ENCODE data around the gene PLEKHD1.

PLEKHD1 gene

GRCh38 chr14:69481815-69482568 lies 2.5 kb upstream of the PLEKHD1 start:
- H3K4me3 ChIP-seq, result no peak overlapping the region
- no peak overlapping the region for H3K27ac ChIP-seq
- TF ChIP-seq, protein P1, sequence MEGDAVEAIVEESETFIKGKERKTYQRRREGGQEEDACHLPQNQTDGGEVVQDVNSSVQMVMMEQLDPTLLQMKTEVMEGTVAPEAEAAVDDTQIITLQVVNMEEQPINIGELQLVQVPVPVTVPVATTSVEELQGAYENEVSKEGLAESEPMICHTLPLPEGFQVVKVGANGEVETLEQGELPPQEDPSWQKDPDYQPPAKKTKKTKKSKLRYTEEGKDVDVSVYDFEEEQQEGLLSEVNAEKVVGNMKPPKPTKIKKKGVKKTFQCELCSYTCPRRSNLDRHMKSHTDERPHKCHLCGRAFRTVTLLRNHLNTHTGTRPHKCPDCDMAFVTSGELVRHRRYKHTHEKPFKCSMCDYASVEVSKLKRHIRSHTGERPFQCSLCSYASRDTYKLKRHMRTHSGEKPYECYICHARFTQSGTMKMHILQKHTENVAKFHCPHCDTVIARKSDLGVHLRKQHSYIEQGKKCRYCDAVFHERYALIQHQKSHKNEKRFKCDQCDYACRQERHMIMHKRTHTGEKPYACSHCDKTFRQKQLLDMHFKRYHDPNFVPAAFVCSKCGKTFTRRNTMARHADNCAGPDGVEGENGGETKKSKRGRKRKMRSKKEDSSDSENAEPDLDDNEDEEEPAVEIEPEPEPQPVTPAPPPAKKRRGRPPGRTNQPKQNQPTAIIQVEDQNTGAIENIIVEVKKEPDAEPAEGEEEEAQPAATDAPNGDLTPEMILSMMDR (IDR thresholded peaks at IDR 0.05), result no peak
- no peak for DNase-seq (ENCODE audit: low spot score)

DNA sequence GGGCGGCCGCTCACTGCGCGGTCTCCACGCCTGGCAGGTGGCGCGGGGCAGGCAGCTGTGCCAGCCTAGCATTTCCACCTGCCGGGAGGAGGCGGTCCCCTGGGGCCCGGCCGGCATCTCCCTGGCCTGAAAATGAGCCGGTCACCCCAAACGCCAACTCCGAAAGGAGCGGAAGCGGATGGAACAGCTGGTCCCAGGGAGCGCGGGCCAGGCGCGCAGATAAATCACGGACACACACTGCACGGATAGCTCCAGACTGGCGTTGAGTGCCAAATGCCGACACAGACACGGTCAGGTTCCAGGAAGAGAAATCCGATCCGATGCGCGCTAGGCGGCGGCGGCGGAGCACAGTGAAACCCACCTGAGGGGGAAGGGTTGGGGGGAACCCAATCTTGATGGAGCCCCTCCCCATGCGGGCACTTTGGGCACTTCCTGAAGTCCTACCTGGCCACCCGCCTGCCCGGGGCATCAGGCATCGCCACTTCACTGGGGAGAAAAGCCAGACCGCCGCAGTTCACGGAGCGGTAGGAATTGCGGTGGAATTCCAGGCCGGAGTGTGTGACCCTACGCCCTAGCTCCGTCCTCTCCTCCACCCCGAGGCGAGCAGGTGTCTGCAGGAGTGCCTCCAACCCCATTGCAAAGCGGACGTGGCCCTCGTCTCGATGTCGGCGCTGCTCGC lies 624 bp upstream of the PLEKHD1 start:
- no peak for DNase-seq (ENCODE audit: low spot score)
- TF ChIP-seq, protein P1 (IDR thresholded peaks at IDR 0.05), result no peak
- peak overlapping the region; percentile 66 for H3K4me3 ChIP-seq
- H3K27ac ChIP-seq, result no peak overlapping the region

DNA sequence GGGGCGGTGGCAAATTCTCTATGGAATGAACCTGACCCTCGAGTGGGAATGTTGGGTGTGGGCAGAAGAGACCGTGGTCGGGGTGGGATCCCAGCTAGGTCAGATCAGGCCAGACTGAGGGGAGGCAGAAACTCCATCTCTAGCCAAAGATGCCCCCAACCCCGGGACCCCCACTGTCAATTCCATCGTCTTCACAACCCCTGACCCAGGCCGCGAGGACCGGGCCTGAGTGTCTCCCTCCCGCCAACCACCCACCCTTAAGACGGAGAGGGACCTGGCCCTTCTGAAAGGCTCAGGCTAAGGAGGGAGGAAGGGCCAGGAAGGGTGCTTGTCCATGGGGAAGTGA lies 760 bp downstream of the PLEKHD1 start:
- Histone ChIP-seq H3K27ac (no peak overlapping the region), H3K4me3 (peak overlapping the region; percentile 66)
- TF ChIP-seq, protein P1 (IDR thresholded peaks at IDR 0.05), result no peak
- DNase-seq (ENCODE audit: low spot score), result peak; percentile 45

DNA sequence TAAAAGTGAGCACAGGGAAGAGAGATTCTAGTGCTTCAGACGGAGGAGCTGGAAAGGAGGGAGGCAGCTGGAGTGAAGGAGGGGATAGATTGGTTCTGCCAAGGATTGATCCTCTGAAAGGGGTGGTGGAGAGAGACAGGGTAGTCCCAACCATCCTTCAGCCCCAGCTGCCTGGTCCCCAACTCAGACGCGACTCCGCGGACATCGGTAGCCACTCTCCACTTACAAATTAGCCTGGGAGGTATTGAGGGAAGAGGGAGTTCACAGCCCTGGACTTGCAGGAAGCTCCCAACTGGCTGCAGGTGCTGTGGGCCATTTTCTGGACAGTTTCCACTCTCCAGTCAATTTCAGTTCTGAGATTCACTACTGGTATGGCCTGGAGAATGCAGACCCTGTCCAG lies 1.2 kb downstream of the PLEKHD1 start:
- no peak for DNase-seq (ENCODE audit: low spot score)
- H3K4me3 ChIP-seq, result no peak overlapping the region
- no peak overlapping the region for H3K27ac ChIP-seq
- TF ChIP-seq, protein P1 (IDR thresholded peaks at IDR 0.05), result no peak

- TF ChIP-seq, protein P1 (IDR thresholded peaks at IDR 0.05), result no peak
- no peak overlapping the region for H3K27ac ChIP-seq
- DNase-seq (ENCODE audit: low spot score), result no peak
- no peak overlapping the region for H3K4me3 ChIP-seq
Observed at GRCh38 chr14:69487226-69487625, 2.7 kb downstream of the PLEKHD1 start.

DNA sequence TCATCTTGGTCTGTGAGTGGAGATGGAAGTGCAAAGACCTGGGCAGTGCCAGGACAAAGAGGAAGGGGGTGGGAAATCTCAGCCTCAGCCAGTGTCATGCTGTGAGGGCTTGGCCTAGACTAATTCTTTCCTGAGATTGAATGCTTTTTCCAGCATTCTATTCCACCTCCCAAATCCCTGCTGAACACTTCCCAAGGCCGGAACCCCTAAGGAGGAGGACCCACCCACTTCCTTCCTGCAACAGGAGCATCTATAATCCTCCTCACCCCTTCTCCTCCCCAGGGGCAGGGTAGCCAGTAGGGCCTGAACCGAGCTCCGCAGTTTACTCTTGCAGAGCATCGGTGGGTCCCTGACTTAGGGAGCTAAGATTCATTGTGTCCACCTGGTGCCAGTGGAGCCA lies 3.2 kb downstream of the PLEKHD1 start:
- Histone ChIP-seq H3K4me3 (no peak overlapping the region), H3K27ac (no peak overlapping the region)
- peak; percentile 43 for DNase-seq (ENCODE audit: low spot score)
- TF ChIP-seq, protein P1 (IDR thresholded peaks at IDR 0.05), result no peak

GRCh38 chr14:69489495-69489894 lies 5.0 kb downstream of the PLEKHD1 start:
- peak; percentile 52 for DNase-seq (ENCODE audit: low spot score)
- no peak overlapping the region for H3K4me3 ChIP-seq
- no peak overlapping the region for H3K27ac ChIP-seq
- TF ChIP-seq, protein P1 (IDR thresholded peaks at IDR 0.05), result no peak

All from coronary artery (tissue), 2 donors.